IMR-90 (cell line): ENCODE results near the gene DMP1. TPM values are rescaled to one million over a fixed set of nuclear protein-coding genes. Genes with fewer than 3 reads are reported as not detected.

Source experiments
- ATAC-seq: fragments of 200-7000 bp; cut with Tn5 transposase; 2 replicates; pipeline ENCODE4 v1.9.1; 2020; ENCODE audit warnings: low read depth, mild to moderate bottlenecking, moderate library complexity
- BruUV-seq: library from RNA; stranded (reverse); fragments of 400-500 nt; replicated peaks from 2 replicates; lab custom pipeline; 2021; lab: Mats Ljungman, UMichigan
- CTCF ChIA-PET: fragments of 300-600 bp; formaldehyde crosslinking; extraction: SDS; loops from one replicate; lab custom pipeline; 2021; ENCODE audit warnings: antibody characterized with exemption; lab: Yijun Ruan, JAX
- POLR2A ChIA-PET: fragments of 300-600 bp; sonication (Branson Sonifier 250); formaldehyde crosslinking; loops from one replicate; lab custom pipeline; 2022; ENCODE audit warnings: antibody characterized with exemption; ENCODE audit not compliant: unreplicated experiment; lab: Charles Lee
- DNase-seq: peaks from one replicate; pipeline ENCODE4 v3.0.0; 2013
- H2AFZ ChIP-seq: replicated peaks from 2 replicates; pipeline ENCODE3; 2013; ENCODE audit warnings: low read length, mild to moderate bottlenecking; ENCODE audit not compliant: poor library complexity
- H2AK5ac ChIP-seq: 2 replicates; pipeline ENCODE4 v1.6.1; 2013; ENCODE audit warnings: low read depth, low read length, inconsistent platforms
- H2AK9ac ChIP-seq: replicated peaks from 2 replicates; pipeline ENCODE3; 2013; ENCODE audit warnings: mild to moderate bottlenecking, low read depth, low read length, moderate library complexity; ENCODE audit not compliant: poor library complexity
- H2BK120ac ChIP-seq: 2 replicates; pipeline ENCODE4 v1.6.1; 2013; ENCODE audit warnings: low read depth, low read length, inconsistent platforms
- H2BK15ac ChIP-seq: 3 replicates; pipeline ENCODE4 v1.6.1; 2013; ENCODE audit warnings: low read depth, low read length, inconsistent platforms
- H2BK20ac ChIP-seq: 2 replicates; pipeline ENCODE4 v1.6.1; 2013; ENCODE audit warnings: low read depth, mild to moderate bottlenecking, inconsistent platforms, low read length, moderate library complexity
- H2BK5ac ChIP-seq: 2 replicates; pipeline ENCODE4 v1.6.1; 2013; ENCODE audit warnings: mild to moderate bottlenecking, low read depth, low read length, inconsistent platforms; ENCODE audit not compliant: poor library complexity, severe bottlenecking
- H3K14ac ChIP-seq: replicated peaks from 2 replicates; pipeline ENCODE4 v1.6.1; 2013; ENCODE audit warnings: low read depth, low read length, inconsistent platforms
- H3K18ac ChIP-seq: 2 replicates; pipeline ENCODE4 v1.6.1; 2013; ENCODE audit warnings: low read depth, low read length, control low read depth
- H3K23ac ChIP-seq: 2 replicates; pipeline ENCODE4 v1.6.1; 2013; ENCODE audit warnings: low read depth, low read length, inconsistent platforms
- H3K27ac ChIP-seq: 2 replicates; pipeline ENCODE4 v1.5.1; 2013; ENCODE audit warnings: mild to moderate bottlenecking, control low read depth, low read length; ENCODE audit not compliant: insufficient read depth
- H3K27me3 ChIP-seq: 2 replicates; pipeline ENCODE4 v1.6.1; 2013; ENCODE audit warnings: low read length; ENCODE audit not compliant: control insufficient read depth, insufficient read depth
- H3K36me3 ChIP-seq: 2 replicates; pipeline ENCODE4 v1.6.1; 2013; ENCODE audit warnings: low read length, mixed read lengths; ENCODE audit not compliant: control insufficient read depth, insufficient read depth
- H3K4ac ChIP-seq: 2 replicates; pipeline ENCODE4 v1.6.1; 2013; ENCODE audit warnings: low read depth, low read length, inconsistent platforms
- H3K4me1 ChIP-seq: 2 replicates; pipeline ENCODE4 v1.6.1; 2013; ENCODE audit warnings: low read length, mixed read lengths; ENCODE audit not compliant: control insufficient read depth, insufficient read depth
- H3K4me2 ChIP-seq: 2 replicates; pipeline ENCODE4 v1.6.1; 2013; ENCODE audit warnings: low read depth, mild to moderate bottlenecking, control low read depth, low read length, moderate library complexity
- H3K4me3 ChIP-seq: 2 replicates; pipeline ENCODE4 v1.5.1; 2013; ENCODE audit warnings: low read depth, mild to moderate bottlenecking, control low read depth, low read length, moderate library complexity; ENCODE audit not compliant: insufficient read depth
- H3K56ac ChIP-seq: 2 replicates; pipeline ENCODE4 v1.6.1; 2013; ENCODE audit warnings: low read length, inconsistent platforms; ENCODE audit not compliant: insufficient read depth; ENCODE audit errors: extremely low read depth
- H3K79me1 ChIP-seq, 2 experiments: 2 replicates each; pipeline ENCODE4 v1.6.1; 2013; ENCODE audit warnings: low read length in 2 of 2, inconsistent platforms in 1 of 2, low read depth in 1 of 2
- H3K9ac ChIP-seq: 2 replicates; pipeline ENCODE4 v1.6.1; 2013; ENCODE audit warnings: low read depth, low read length, control low read depth
- H3K9me1 ChIP-seq: 2 replicates; pipeline ENCODE4 v1.6.1; 2013; ENCODE audit warnings: low read length, inconsistent platforms; ENCODE audit not compliant: insufficient read depth
- H3K9me3 ChIP-seq: 2 replicates; pipeline ENCODE4 v1.6.1; 2013; ENCODE audit warnings: low read length; ENCODE audit not compliant: control insufficient read depth, insufficient read depth
- H4K20me1 ChIP-seq: 2 replicates; pipeline ENCODE4 v1.6.1; 2013; ENCODE audit warnings: low read length, inconsistent platforms; ENCODE audit not compliant: insufficient read depth
- H4K5ac ChIP-seq: 2 replicates; pipeline ENCODE4 v1.6.1; 2013; ENCODE audit warnings: mild to moderate bottlenecking, low read depth, low read length, control low read depth
- H4K8ac ChIP-seq, 2 experiments: 2 replicates each; pipeline ENCODE4 v1.6.1; 2013; ENCODE audit warnings: low read depth in 2 of 2, low read length in 2 of 2, control low read depth in 1 of 2, inconsistent platforms in 1 of 2
- H4K91ac ChIP-seq: 2 replicates; pipeline ENCODE4 v1.6.1; 2013; ENCODE audit warnings: low read depth, low read length, inconsistent platforms; ENCODE audit not compliant: insufficient read depth
- BHLHE40 ChIP-seq: fragments of 150-350 bp; IDR thresholded peaks from 2 replicates; pipeline ENCODE4 v1.6.1; 2016; ENCODE audit warnings: mild to moderate bottlenecking, low read depth, low read length
- CEBPB ChIP-seq: IDR thresholded peaks from 2 replicates; pipeline ENCODE4 v1.6.1; 2012; ENCODE audit warnings: low read depth, low read length, improper control_type of control experiment
- CHD1 ChIP-seq: IDR thresholded peaks from 2 replicates; pipeline ENCODE4 v1.6.1; 2012; ENCODE audit warnings: low read depth, low read length, improper control_type of control experiment
- CTCF ChIP-seq: conservative IDR thresholded peaks from 2 replicates; pipeline ENCODE4 v1.5.1; 2012; ENCODE audit warnings: mild to moderate bottlenecking, low read depth, low read length, improper control_type of control experiment
- ELK1 ChIP-seq: fragments of 150-350 bp; IDR thresholded peaks from 2 replicates; pipeline ENCODE4 v1.6.1; 2016; ENCODE audit warnings: low read depth, mild to moderate bottlenecking, low read length, moderate library complexity, borderline replicate concordance
- FOS ChIP-seq: fragments of 150-350 bp; IDR thresholded peaks from 2 replicates; pipeline ENCODE4 v1.6.1; 2016; ENCODE audit warnings: low read depth, low read length
- MAFK ChIP-seq: IDR thresholded peaks from 2 replicates; pipeline ENCODE4 v1.6.1; 2012; ENCODE audit warnings: low read depth, low read length, improper control_type of control experiment
- MAZ ChIP-seq: IDR thresholded peaks from 2 replicates; pipeline ENCODE4 v1.6.1; 2012; ENCODE audit warnings: low read depth, mild to moderate bottlenecking, low read length, improper control_type of control experiment, moderate library complexity, borderline replicate concordance
- MXI1 ChIP-seq: IDR thresholded peaks from 2 replicates; pipeline ENCODE4 v1.6.1; 2012; ENCODE audit warnings: low read depth, mild to moderate bottlenecking, low read length, moderate library complexity, borderline replicate concordance
- NFE2L2 ChIP-seq: fragments of 150-350 bp; IDR thresholded peaks from 2 replicates; pipeline ENCODE4 v1.6.1; 2016; ENCODE audit warnings: low read depth, mild to moderate bottlenecking, low read length
- POLR2A ChIP-seq: IDR thresholded peaks from 2 replicates; pipeline ENCODE4 v1.6.1; 2012; ENCODE audit warnings: mild to moderate bottlenecking, low read depth, low read length
- RAD21 ChIP-seq: IDR thresholded peaks from 2 replicates; pipeline ENCODE4 v1.6.1; 2012; ENCODE audit warnings: low read length, improper control_type of control experiment
- RCOR1 ChIP-seq: IDR thresholded peaks from 2 replicates; pipeline ENCODE4 v1.6.1; 2012; ENCODE audit warnings: mild to moderate bottlenecking, low read length, improper control_type of control experiment; ENCODE audit not compliant: insufficient replicate concordance
- RFX5 ChIP-seq: IDR thresholded peaks from 2 replicates; pipeline ENCODE4 v1.8.0; 2012; ENCODE audit warnings: low read depth, mild to moderate bottlenecking, low read length, moderate library complexity
- SMC3 ChIP-seq: fragments of 150-350 bp; IDR thresholded peaks from 2 replicates; pipeline ENCODE4 v1.6.1; 2016; ENCODE audit warnings: low read depth, mild to moderate bottlenecking, antibody characterized with exemption, low read length, moderate library complexity
- USF2 ChIP-seq: fragments of 150-350 bp; IDR thresholded peaks from 2 replicates; pipeline ENCODE4 v1.6.1; 2017; ENCODE audit warnings: mild to moderate bottlenecking, antibody characterized with exemption, low read length, low read depth
- WGBS, 2 experiments: methylation state at CpG; one replicate each; pipeline versions ENCODE4 v1.1.5 to v1.1.7; 2013; ENCODE audit warnings: missing lambda C conversion rate in 2 of 2; ENCODE audit not compliant: insufficient read length in 1 of 2; ENCODE audit errors: extremely low coverage in 2 of 2; 5-methylcytosine and 5-hydroxymethylcytosine counted together
- dilution Hi-C: fragments of 300-500 bp; cut with HindIII; formaldehyde crosslinking; loops from one replicate; pipeline ENCODE4 v1.14.3; 2018; ENCODE audit warnings: low sequenced_read_pairs; ENCODE audit not compliant: unreplicated experiment
- in situ Hi-C: fragments of 300-500 bp; cut with MboI; formaldehyde crosslinking; loops from 3 replicates; pipeline ENCODE4 v1.14.3; 2019; ENCODE audit warnings: low sequenced_read_pairs, inconsistent platforms, mixed read lengths
- intact Hi-C: fragments of 100-400 bp; cut with micrococcal nuclease; formaldehyde crosslinking; loops from 2 replicates; pipeline ENCODE4 v1.10.0; 2022
- polyA plus RNA-seq, 3 experiments: library from polyadenylated mRNA; depleted of rRNA; stranded (reverse); fragments of >200 nt; gene quantifications; 2 replicates each; pipeline ENCODE4 v1.2.3, GENCODE V29; 2012; ENCODE audit warnings: low replicate concordance in 1 of 3
- total RNA-seq: library from RNA; depleted of rRNA; stranded (reverse); fragments of >200 nt; gene quantifications from 2 replicates; pipeline ENCODE4 v1.2.3, GENCODE V29; 2012

DMP1 gene
- total and polyA plus RNA-seq, 2 of the 4 experiments (the other 2 are of a cell fraction): not detected

- intact Hi-C loops: no loop called here
Observed at GRCh38 chr4:87620086-87620485, 30.0 kb upstream of the DMP1 start.

More at GRCh38 chr4:87620086-87620485, 30.0 kb upstream of the DMP1 start:
- H2BK20ac ChIP-seq: no peak overlapping the region
- in situ Hi-C loops (no loop called here), dilution Hi-C loops (no loop called here)
- ATAC-seq (no peak), DNase-seq (no peak)
- CTCF ChIA-PET: no interaction called here
- no peak overlapping the region for H2BK5ac ChIP-seq
- WGBS, 2 experiments: 67% methylated on average over 2 of the region's 6 CpGs; no CpG with 5 or more reads in 1 of the 2 experiments
- no peak overlapping the region for H4K91ac ChIP-seq
- H3K4me3 ChIP-seq: no peak overlapping the region
- no peaks in the 10 kb centered on the region for H3K36me3 ChIP-seq
- H3K9ac ChIP-seq: no peak overlapping the region
- no peak overlapping the region for H4K5ac ChIP-seq
- no peak overlapping the region for H4K8ac ChIP-seq
- H3K9me1 ChIP-seq: no peaks in the 10 kb centered on the region
- H3K27ac ChIP-seq: no peak overlapping the region
- H2BK15ac ChIP-seq: no peak overlapping the region
- H3K18ac ChIP-seq: no peak overlapping the region
- H3K79me1 ChIP-seq: no peaks in the 10 kb centered on the region
- no TSS peak for BruUV-seq
- H3K4ac ChIP-seq: no peak overlapping the region
- H2BK120ac ChIP-seq: no peak overlapping the region
- H2AK5ac ChIP-seq: no peak overlapping the region
- H3K9me3 ChIP-seq: no peaks in the 10 kb centered on the region
- no peaks in the 10 kb centered on the region for H3K4me1 ChIP-seq
- no peak overlapping the region for H3K14ac ChIP-seq
- no peak overlapping the region for H3K4me2 ChIP-seq
- no peak overlapping the region for H2AFZ ChIP-seq
- POLR2A ChIA-PET: no interaction called here
- peaks cover 2% of the 10 kb centered on the region; the same call in 1 of the 2 replicates for H3K27me3 ChIP-seq
- TF ChIP-seq BHLHE40: no peak
- TF ChIP-seq CHD1: no peak
- TF ChIP-seq USF2: no peak
- no peak for TF ChIP-seq MXI1
- no peak for TF ChIP-seq RFX5
- TF ChIP-seq CEBPB: no peak
- no peak for TF ChIP-seq POLR2A
- TF ChIP-seq MAZ: no peak
- no peak for TF ChIP-seq CTCF
- TF ChIP-seq NFE2L2: no peak
- TF ChIP-seq RCOR1: no peak
- TF ChIP-seq FOS: no peak
- no peak for TF ChIP-seq ELK1
- TF ChIP-seq RAD21: no peak
- no peak for TF ChIP-seq SMC3
- no peak for TF ChIP-seq MAFK
- H2AK9ac ChIP-seq: no peak overlapping the region
- no peak overlapping the region for H3K56ac ChIP-seq
- no peak overlapping the region for H3K23ac ChIP-seq
- no peaks in the 10 kb centered on the region for H4K20me1 ChIP-seq
